PC-3 (cell line): Measurements from ENCODE around the gene SLC47A2. TPM values are rescaled to one million over a fixed set of nuclear protein-coding genes. Genes with fewer than 3 reads are reported as not detected.

Experiments
- ATAC-seq: fragments of 200-7000 bp; cut with Tn5 transposase; 2 replicates; pipeline ENCODE4 v1.9.1; 2020; ENCODE audit warnings: mild to moderate bottlenecking, moderate library complexity
- BruUV-seq: library from RNA; stranded (reverse); fragments of 400-500 nt; replicated peaks from 2 replicates; lab custom pipeline; 2021; lab: Mats Ljungman, UMichigan
- CTCF ChIA-PET: fragments of 300-600 bp; sonication (Branson Sonifier 250); formaldehyde crosslinking; loops from one replicate; lab custom pipeline; 2022; ENCODE audit warnings: antibody characterized with exemption; lab: Charles Lee
- POLR2A ChIA-PET: fragments of 300-600 bp; sonication (Branson Sonifier 250); formaldehyde crosslinking; loops from one replicate; lab custom pipeline; 2022; ENCODE audit warnings: antibody characterized with exemption; ENCODE audit not compliant: unreplicated experiment; lab: Charles Lee
- DNase-seq: peaks from one replicate; pipeline ENCODE4 v3.0.0-alpha.2; 2015
- H2AFZ ChIP-seq: fragments of 300-600 bp; sonication (generic); 2 replicates; pipeline ENCODE4 v1.6.0; 2016; ENCODE audit warnings: antibody characterized with exemption, low read length
- H3F3A ChIP-seq: fragments of 300-600 bp; sonication (generic); one replicate; pipeline ENCODE4 v1.6.0; 2017; ENCODE audit warnings: antibody characterized with exemption, low read length, control low read depth, mild to moderate bottlenecking; ENCODE audit not compliant: unreplicated experiment
- H3K27ac ChIP-seq: fragments of 300-600 bp; sonication (generic); 2 replicates; pipeline ENCODE4 v1.5.1; 2016; ENCODE audit warnings: mild to moderate bottlenecking, low read length
- H3K27me3 ChIP-seq: fragments of 300-600 bp; sonication (generic); 2 replicates; pipeline ENCODE4 v1.6.1; 2016; ENCODE audit warnings: low read length, mixed read lengths
- H3K36me3 ChIP-seq: fragments of 300-600 bp; sonication (generic); 2 replicates; pipeline ENCODE4 v1.6.1; 2016; ENCODE audit warnings: low read depth, mixed run types, low read length, mixed read lengths
- H3K4me1 ChIP-seq: fragments of 300-600 bp; sonication (generic); 2 replicates; pipeline ENCODE4 v1.5.1; 2016; ENCODE audit warnings: low read length; ENCODE audit not compliant: insufficient read depth
- H3K4me2 ChIP-seq: fragments of 300-600 bp; sonication (generic); 2 replicates; pipeline ENCODE4 v1.6.0; 2016; ENCODE audit warnings: low read length
- H3K4me3 ChIP-seq: fragments of 300-600 bp; sonication (generic); 2 replicates; pipeline ENCODE4 v1.5.1; 2016; ENCODE audit warnings: mild to moderate bottlenecking, low read length, mixed read lengths
- H3K79me2 ChIP-seq: fragments of 300-600 bp; sonication (generic); 2 replicates; pipeline ENCODE4 v1.6.1; 2017; ENCODE audit warnings: low read length, mixed read lengths
- H3K9ac ChIP-seq: fragments of 300-600 bp; sonication (generic); 2 replicates; pipeline ENCODE4 v1.6.0; 2016; ENCODE audit warnings: mild to moderate bottlenecking, low read length
- H3K9me2 ChIP-seq: fragments of 300-600 bp; sonication (generic); replicated peaks from 2 replicates; pipeline ENCODE4 v1.6.1; 2016; ENCODE audit warnings: mixed run types, low read length, mixed read lengths
- H3K9me3 ChIP-seq: fragments of 300-600 bp; sonication (generic); 2 replicates; pipeline ENCODE4 v1.6.1; 2016; ENCODE audit warnings: low read length, mixed read lengths
- H4K20me1 ChIP-seq: fragments of 300-600 bp; sonication (generic); 2 replicates; pipeline ENCODE4 v1.6.1; 2016; ENCODE audit warnings: low read length, mixed read lengths
- CTCF ChIP-seq: fragments of 300-600 bp; sonication (generic); conservative IDR thresholded peaks from 2 replicates; pipeline ENCODE4 v1.5.1; 2017; ENCODE audit warnings: antibody characterized with exemption, low read depth, mild to moderate bottlenecking, low read length
- EZH2 ChIP-seq: fragments of 300-600 bp; sonication (generic); IDR thresholded peaks from one replicate; pipeline ENCODE4 v1.6.1; 2017; ENCODE audit warnings: antibody characterized with exemption, mild to moderate bottlenecking, low read length; ENCODE audit not compliant: unreplicated experiment
- EZH2phosphoT487 ChIP-seq: fragments of 300-600 bp; sonication (generic); IDR thresholded peaks from 2 replicates; pipeline ENCODE4 v1.6.1; 2018; ENCODE audit warnings: mild to moderate bottlenecking, antibody characterized with exemption, low read length, borderline replicate concordance
- intact Hi-C: fragments of 100-400 bp; cut with micrococcal nuclease; formaldehyde crosslinking; loops from 2 replicates; pipeline ENCODE4 v1.9.0; 2023
- total RNA-seq: library from RNA; depleted of rRNA; stranded (reverse); fragments of >200 nt; gene quantifications from 2 replicates; pipeline ENCODE4 v1.2.3, GENCODE V29; 2014

Gene SLC47A2
- total RNA-seq, 1 experiment from 2014 or later = not detected

GRCh38 chr17:19752216-19753050 is 36.0 kb upstream of the SLC47A2 start:
- Histone ChIP-seq H3K4me2 (peak overlapping the region; percentile 47), H4K20me1 (no peaks in the 10 kb centered on the region), H3K9me3 (no peaks in the 10 kb centered on the region), H3F3A (peaks cover 4% of the 10 kb centered on the region), H3K36me3 (no peaks in the 10 kb centered on the region), H3K4me1 (peaks cover 56% of the 10 kb centered on the region), H3K27ac (peak overlapping the region; percentile 97), H3K4me3 (no peak overlapping the region), H3K79me2 (no peaks in the 10 kb centered on the region), H3K9me2 (no peaks in the 10 kb centered on the region), H3K27me3 (no peaks in the 10 kb centered on the region), H3K9ac (peak overlapping the region; percentile 82), H2AFZ (0 out of 2 replicates have a peak overlapping the region, but pooled peaks have one; percentile 22)
- DNase-seq (peak; percentile 63), ATAC-seq (no peak)
- POLR2A ChIA-PET = no interaction called here
- TF ChIP-seq EZH2phosphoT487 (no peak), EZH2 (no peak), CTCF (no peak)
- intact Hi-C loops = loop anchor here (1.0 to 5.0 kb wide), 2 partner anchors 104 to 240 kb away; partner anchors contain the start of gene ALDH3A2
- CTCF ChIA-PET = interaction anchor here (1.3 kb wide), 1 partner anchor 104 kb away, joined by 3 read pairs; the partner anchor contains the start of gene ALDH3A2
- no TSS peak for BruUV-seq

- Histone ChIP-seq H3K9me2 (no peaks in the 10 kb centered on the region), H3F3A (peaks cover 4% of the 10 kb centered on the region), H3K79me2 (no peaks in the 10 kb centered on the region), H3K9me3 (no peaks in the 10 kb centered on the region), H3K4me3 (no peak overlapping the region), H3K4me2 (no peak overlapping the region), H3K27me3 (no peaks in the 10 kb centered on the region), H3K4me1 (peaks cover 61% of the 10 kb centered on the region), H4K20me1 (no peaks in the 10 kb centered on the region), H3K36me3 (no peaks in the 10 kb centered on the region), H3K9ac (no peak overlapping the region), H2AFZ (no peak overlapping the region), H3K27ac (peak overlapping the region; percentile 97)
- ChIA-PET CTCF (no interaction called here), POLR2A (no interaction called here)
- intact Hi-C loops = loop anchor here (5.0 kb wide), 1 partner anchor 239 kb away; no protein-coding TSS in a partner anchor
- DNase-seq (peak; percentile 68), ATAC-seq (no peak)
- BruUV-seq = no TSS peak
- no peak for TF ChIP-seq EZH2phosphoT487
- no peak for TF ChIP-seq CTCF
- no peak for TF ChIP-seq EZH2
Measured at GRCh38 chr17:19750835-19751234, 34.5 kb upstream of the SLC47A2 start.
